ENCODE results near the gene TMEM125.

DNA sequence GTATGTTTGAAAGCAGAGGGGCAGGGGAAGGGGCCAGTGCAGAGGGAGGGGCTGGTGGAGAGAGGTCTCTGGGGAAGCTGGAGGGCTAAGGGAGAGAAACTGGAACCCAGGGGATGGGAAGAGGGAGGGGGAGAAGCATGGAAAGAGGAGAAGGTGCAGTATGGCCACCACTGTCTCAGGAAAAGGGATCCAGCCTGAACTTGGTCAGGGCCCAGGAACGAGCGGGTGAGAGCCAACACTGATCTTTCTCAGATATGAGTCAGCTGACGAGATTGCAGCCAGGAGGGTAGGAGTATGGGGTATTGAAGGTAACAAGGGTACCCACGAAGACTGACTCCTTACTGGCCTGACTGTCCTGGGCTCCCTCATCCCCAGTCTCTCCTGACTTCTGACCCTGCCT, 49.0 kb downstream of the TMEM125 start:
- TF ChIP-seq POLR2A (IDR thresholded peaks at IDR 0.05) = no peak
- TF ChIP-seq, protein P1, sequence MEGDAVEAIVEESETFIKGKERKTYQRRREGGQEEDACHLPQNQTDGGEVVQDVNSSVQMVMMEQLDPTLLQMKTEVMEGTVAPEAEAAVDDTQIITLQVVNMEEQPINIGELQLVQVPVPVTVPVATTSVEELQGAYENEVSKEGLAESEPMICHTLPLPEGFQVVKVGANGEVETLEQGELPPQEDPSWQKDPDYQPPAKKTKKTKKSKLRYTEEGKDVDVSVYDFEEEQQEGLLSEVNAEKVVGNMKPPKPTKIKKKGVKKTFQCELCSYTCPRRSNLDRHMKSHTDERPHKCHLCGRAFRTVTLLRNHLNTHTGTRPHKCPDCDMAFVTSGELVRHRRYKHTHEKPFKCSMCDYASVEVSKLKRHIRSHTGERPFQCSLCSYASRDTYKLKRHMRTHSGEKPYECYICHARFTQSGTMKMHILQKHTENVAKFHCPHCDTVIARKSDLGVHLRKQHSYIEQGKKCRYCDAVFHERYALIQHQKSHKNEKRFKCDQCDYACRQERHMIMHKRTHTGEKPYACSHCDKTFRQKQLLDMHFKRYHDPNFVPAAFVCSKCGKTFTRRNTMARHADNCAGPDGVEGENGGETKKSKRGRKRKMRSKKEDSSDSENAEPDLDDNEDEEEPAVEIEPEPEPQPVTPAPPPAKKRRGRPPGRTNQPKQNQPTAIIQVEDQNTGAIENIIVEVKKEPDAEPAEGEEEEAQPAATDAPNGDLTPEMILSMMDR (IDR thresholded peaks at IDR 0.05) = no peak

Data from testis (tissue), 2 donors.